Lower leg skin (tissue), 4 donors: ENCODE results near the gene CDC34. TPM values are rescaled to one million over a fixed set of nuclear protein-coding genes. Genes with fewer than 3 reads are reported as not detected.

Experiments used
- DNase-seq, 2 donors: peaks; one replicate each; pipeline ENCODE4 v3.0.0-alpha.2; 2019; ENCODE audit warnings: low spot score in 2 of 2
- H3K4me3 ChIP-seq: fragments of 200-600 bp; sonication (generic); 2 replicates; pipeline ENCODE4 v1.5.1; 2017; ENCODE audit warnings: mild to moderate bottlenecking, low read depth; ENCODE audit not compliant: poor library complexity, severe bottlenecking
- POLR2A ChIP-seq, 2 donors: fragments of 450-650 bp; IDR thresholded peaks; one replicate each; pipeline ENCODE4 v1.6.1; 2016 to 2017; ENCODE audit warnings: antibody characterized with exemption in 2 of 2, mild to moderate bottlenecking in 1 of 2, moderate library complexity in 1 of 2
- WGBS, 2 donors: methylation state at CpG; one replicate each; pipeline ENCODE4 v1.1.5; 2018; 5-methylcytosine and 5-hydroxymethylcytosine counted together
- intact Hi-C: fragments of 100-400 bp; cut with DNase I; formaldehyde crosslinking; loops from one replicate; pipeline ENCODE4 v1.15.0; 2023; ENCODE audit warnings: low total_unique reads
- total RNA-seq, 4 donors: library from RNA; depleted of rRNA; stranded (reverse); fragments of >200 nt; gene quantifications; one replicate each; pipeline ENCODE4 v1.1.0, GENCODE V29; 2016
- TF ChIP-seq, protein P1 (sequence below), 3 donors: fragments of 450-650 bp; IDR thresholded peaks; one replicate each; pipeline ENCODE4 v1.5.1; 2016; ENCODE audit warnings: antibody characterized with exemption in 3 of 3, mild to moderate bottlenecking in 3 of 3, moderate library complexity in 2 of 3

Gene CDC34
- total RNA-seq, 4 donors from 2014 or later = 129 to 214 (median 140) TPM

DNA sequence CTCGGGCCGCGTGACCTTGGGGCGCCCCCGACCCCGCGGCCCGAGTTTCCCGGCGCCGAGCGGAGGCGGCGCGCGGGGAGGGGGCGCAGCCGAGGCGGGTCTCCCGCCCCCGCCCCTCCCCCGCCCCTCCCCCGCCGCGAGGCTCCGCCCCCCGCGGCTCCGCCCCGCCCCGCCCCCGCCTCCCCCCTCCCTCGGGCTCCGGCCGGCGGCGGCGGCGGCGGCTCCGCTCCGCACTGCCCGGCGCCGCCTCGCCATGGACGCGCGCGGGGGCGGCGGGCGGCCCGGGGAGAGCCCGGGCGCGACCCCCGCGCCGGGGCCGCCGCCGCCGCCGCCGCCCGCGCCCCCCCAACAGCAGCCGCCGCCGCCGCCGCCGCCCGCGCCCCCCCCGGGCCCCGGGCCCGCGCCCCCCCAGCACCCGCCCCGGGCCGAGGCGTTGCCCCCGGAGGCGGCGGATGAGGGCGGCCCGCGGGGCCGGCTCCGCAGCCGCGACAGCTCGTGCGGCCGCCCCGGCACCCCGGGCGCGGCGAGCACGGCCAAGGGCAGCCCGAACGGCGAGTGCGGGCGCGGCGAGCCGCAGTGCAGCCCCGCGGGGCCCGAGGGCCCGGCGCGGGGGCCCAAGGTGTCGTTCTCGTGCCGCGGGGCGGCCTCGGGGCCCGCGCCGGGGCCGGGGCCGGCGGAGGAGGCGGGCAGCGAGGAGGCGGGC is 58.3 kb downstream of the CDC34 start, which contains the start of gene HCN2:
Gene HCN2 (plus strand): TSS at position 189 of the 703 bp plus-strand sequence. CDS start 65 bp downstream, at position 254.
- H3K4me3 ChIP-seq = no peak within 1 kb of the TSS
- DNase-seq = no peak
- 0% methylated on average over 11 of the region's 132 CpGs; no CpG with 5 or more reads in 1 of the 2 donors for WGBS, 2 donors
- TF ChIP-seq, protein P1, sequence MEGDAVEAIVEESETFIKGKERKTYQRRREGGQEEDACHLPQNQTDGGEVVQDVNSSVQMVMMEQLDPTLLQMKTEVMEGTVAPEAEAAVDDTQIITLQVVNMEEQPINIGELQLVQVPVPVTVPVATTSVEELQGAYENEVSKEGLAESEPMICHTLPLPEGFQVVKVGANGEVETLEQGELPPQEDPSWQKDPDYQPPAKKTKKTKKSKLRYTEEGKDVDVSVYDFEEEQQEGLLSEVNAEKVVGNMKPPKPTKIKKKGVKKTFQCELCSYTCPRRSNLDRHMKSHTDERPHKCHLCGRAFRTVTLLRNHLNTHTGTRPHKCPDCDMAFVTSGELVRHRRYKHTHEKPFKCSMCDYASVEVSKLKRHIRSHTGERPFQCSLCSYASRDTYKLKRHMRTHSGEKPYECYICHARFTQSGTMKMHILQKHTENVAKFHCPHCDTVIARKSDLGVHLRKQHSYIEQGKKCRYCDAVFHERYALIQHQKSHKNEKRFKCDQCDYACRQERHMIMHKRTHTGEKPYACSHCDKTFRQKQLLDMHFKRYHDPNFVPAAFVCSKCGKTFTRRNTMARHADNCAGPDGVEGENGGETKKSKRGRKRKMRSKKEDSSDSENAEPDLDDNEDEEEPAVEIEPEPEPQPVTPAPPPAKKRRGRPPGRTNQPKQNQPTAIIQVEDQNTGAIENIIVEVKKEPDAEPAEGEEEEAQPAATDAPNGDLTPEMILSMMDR (IDR thresholded peaks at IDR 0.05) = no peak
- intact Hi-C loops = no loop called here

GRCh38 chr19:590396-590745 is 58.8 kb downstream of the CDC34 start:
- WGBS, 2 donors = 0 to 13% methylated on average over 6 to 34 of the region's 50 CpGs

GRCh38 chr19:590750-591098 is 59.2 kb downstream of the CDC34 start:
- intact Hi-C loops = no loop called here
- no peak overlapping the region for H3K4me3 ChIP-seq
- DNase-seq = no peak
- no peak for TF ChIP-seq POLR2A (IDR thresholded peaks at IDR 0.05)
- TF ChIP-seq, protein P1 (IDR thresholded peaks at IDR 0.05) = no peak
- 4 to 6% methylated on average over 26 to 33 of the region's 41 CpGs for WGBS, 2 donors

More at GRCh38 chr19:590396-590745, 58.8 kb downstream of the CDC34 start:
- intact Hi-C loops = no loop called here
- no peak for DNase-seq
- TF ChIP-seq, protein P1 (IDR thresholded peaks at IDR 0.05) = no peak
- TF ChIP-seq POLR2A (IDR thresholded peaks at IDR 0.05) = no peak
- H3K4me3 ChIP-seq = no peak overlapping the region

DNA sequence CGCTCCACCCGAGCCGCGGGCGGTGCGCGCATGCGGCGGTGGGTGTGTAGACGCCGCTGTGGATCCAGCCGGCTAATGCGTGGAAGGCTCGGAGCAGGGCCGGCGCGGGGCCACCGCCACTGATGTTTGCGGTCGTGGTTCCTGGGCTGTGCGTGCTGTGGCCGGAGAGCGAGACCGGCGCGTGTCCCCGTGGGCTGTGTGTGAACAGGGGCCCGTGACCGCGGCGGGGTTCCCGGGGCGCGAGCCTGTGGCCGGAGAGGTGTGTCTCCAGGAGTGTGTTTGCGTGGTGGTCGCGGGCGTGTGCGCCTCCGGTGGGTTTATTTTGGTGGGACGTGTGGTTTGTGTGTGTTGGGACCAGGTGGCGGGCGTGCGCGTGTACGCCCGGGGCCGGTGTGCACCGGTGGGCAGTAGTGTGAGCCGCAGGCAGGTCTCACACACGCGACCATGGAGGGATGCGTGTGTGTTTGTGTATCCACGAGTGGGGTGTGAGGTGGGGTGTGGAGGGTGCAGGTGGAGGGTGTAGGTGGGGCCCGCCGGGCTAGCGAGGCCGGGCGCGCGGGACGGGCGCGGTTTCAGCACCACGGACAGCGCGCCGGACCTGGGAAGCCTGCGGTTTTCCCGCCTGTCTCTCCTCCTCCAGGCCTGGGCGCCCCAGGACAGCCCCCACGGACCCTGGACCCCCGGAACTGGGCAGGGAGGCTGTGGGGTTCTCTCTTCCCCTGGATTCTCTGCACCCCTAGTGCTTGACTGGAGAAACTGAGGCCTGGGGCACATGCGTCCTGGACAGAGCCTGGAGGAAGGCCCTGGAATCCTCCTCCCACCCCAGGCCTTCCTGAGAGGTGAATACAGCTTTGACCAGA is 59.8 kb downstream of the CDC34 start:
- no peak overlapping the region for H3K4me3 ChIP-seq
- TF ChIP-seq, protein P1 (IDR thresholded peaks at IDR 0.05) = no peak
- 22 to 28% methylated on average over 34 to 66 of the region's 75 CpGs for WGBS, 2 donors
- DNase-seq = no peak
- intact Hi-C loops = no loop called here

Other genes with a start within 250 kb of the CDC34 start
- 100 to 1,000 TPM in 2 of 4 donors, 10 to 100 TPM in 2; 68.2 to 134 (median 102) TPM for gene PLPP2, start 240.4 kb upstream of the CDC34 start, total RNA-seq
- gene MIER2, start 187.0 kb upstream of the CDC34 start, total RNA-seq = 10 to 100 TPM; 24.6 to 76.3 (median 51.8) TPM
- gene C2CD4C, start 122.6 kb upstream of the CDC34 start, total RNA-seq = 1 to 10 TPM in 3 of 4 donors, under 1 TPM in 1; 0.81 to 3.1 (median 2.1) TPM
- gene SHC2, start 70.7 kb upstream of the CDC34 start, total RNA-seq = 10 to 100 TPM; 14.6 to 25.0 (median 17.8) TPM
- gene MADCAM1, start 35.3 kb upstream of the CDC34 start, total RNA-seq = under 1 TPM in 2 of 4 donors, not detected in 2; 0.34 to 0.57 TPM
- gene TPGS1, start 24.3 kb upstream of the CDC34 start, total RNA-seq = 10 to 100 TPM; 23.4 to 73.8 (median 62.1) TPM
- gene GZMM, start 12.3 kb downstream of the CDC34 start, total RNA-seq = 1 to 10 TPM in 2 of 4 donors, under 1 TPM in 1, not detected in 1; 0.29 to 1.5 (median 1.3) TPM
- gene BSG, start 40.8 kb downstream of the CDC34 start, total RNA-seq = 100 to 1,000 TPM; 288 to 344 (median 307) TPM
- gene HCN2, start 58.1 kb downstream of the CDC34 start, total RNA-seq = 1 to 10 TPM in 2 of 4 donors, under 1 TPM in 2; 0.21 to 1.7 (median 1.1) TPM
- gene POLRMT, start 101.8 kb downstream of the CDC34 start, total RNA-seq = 10 to 100 TPM; 37.8 to 61.1 (median 46.9) TPM
- 10 to 100 TPM; 16.1 to 41.8 (median 25.6) TPM for gene FGF22, start 108.1 kb downstream of the CDC34 start, total RNA-seq
- gene RNF126, start 131.5 kb downstream of the CDC34 start, total RNA-seq = 100 to 1,000 TPM in 3 of 4 donors, 10 to 100 TPM in 1; 96.6 to 156 (median 126) TPM
- 10 to 100 TPM; 14.4 to 51.6 (median 43.5) TPM for gene FSTL3, start 144.6 kb downstream of the CDC34 start, total RNA-seq
- gene PRSS57, start 163.7 kb downstream of the CDC34 start, total RNA-seq = under 1 TPM in 1 of 4 donors, not detected in 3; 0.32 TPM
- 10 to 100 TPM; 25.1 to 92.3 (median 41.9) TPM for gene PALM, start 177.2 kb downstream of the CDC34 start, total RNA-seq
- 1 to 10 TPM in 2 of 4 donors, under 1 TPM in 2; 0.08 to 2.8 (median 0.92) TPM for gene MISP, start 219.4 kb downstream of the CDC34 start, total RNA-seq